GM10248 (cell line): Measurements from ENCODE around the gene ATP10A.
"Not testable (repeated sequence)": the region's sequence is repeated elsewhere in the genome, so short reads cannot be mapped to it uniquely, and the experiment has no call there.

Source experiments
- CTCF ChIA-PET: fragments of 300-600 bp; sonication (Branson Sonifier 250); formaldehyde crosslinking; extraction: SDS; loops from one replicate; lab custom pipeline; 2021; ENCODE audit warnings: antibody characterized with exemption; lab: Yijun Ruan, JAX
- POLR2A ChIA-PET: fragments of 350-650 bp; sonication (Branson Sonifier 250); formaldehyde crosslinking; extraction: SDS; loops from one replicate; lab custom pipeline; 2020; ENCODE audit warnings: antibody characterized with exemption; lab: Yijun Ruan, JAX
- DNase-seq: peaks from one replicate; pipeline ENCODE4 v3.0.0; 2012; ENCODE audit errors: extremely low spot score
- CTCF ChIP-seq: IDR thresholded peaks from 2 replicates; pipeline ENCODE4 v1.5.1; 2012; ENCODE audit warnings: mild to moderate bottlenecking, low read depth; ENCODE audit errors: extremely low read depth, missing control alignments, control extremely low read depth

Gene ATP10A

DNA sequence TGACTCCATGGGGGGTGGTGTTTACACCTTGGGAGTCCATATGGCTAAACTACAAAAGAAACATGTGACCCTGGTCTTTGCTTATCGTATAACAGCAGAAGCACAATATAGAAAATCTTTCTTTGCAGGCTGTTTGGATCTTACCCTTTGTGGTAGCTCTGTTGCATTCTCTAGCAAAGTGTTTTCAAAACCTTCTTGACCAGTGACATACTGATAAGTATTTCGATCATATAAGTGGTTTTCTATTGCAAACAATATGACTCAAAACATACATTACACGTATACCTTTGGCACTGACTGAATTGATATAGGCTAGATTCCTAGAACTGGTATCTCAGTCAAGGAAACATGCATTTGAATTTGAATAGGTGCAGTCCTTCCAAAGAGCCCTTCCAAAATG, 24.7 kb upstream of the ATP10A start:
- CTCF ChIA-PET: no interaction called here

GRCh38 chr15:25886498-25887140, 23.5 kb upstream of the ATP10A start:
- ChIA-PET POLR2A (no interaction called here), CTCF (no interaction called here)
- TF ChIP-seq CTCF: no peak
- DNase-seq: no peak

More for the DNA sequence above, 24.7 kb upstream of the ATP10A start:
- no peak for TF ChIP-seq CTCF
- POLR2A ChIA-PET: no interaction called here
- DNase-seq: no peak

DNA sequence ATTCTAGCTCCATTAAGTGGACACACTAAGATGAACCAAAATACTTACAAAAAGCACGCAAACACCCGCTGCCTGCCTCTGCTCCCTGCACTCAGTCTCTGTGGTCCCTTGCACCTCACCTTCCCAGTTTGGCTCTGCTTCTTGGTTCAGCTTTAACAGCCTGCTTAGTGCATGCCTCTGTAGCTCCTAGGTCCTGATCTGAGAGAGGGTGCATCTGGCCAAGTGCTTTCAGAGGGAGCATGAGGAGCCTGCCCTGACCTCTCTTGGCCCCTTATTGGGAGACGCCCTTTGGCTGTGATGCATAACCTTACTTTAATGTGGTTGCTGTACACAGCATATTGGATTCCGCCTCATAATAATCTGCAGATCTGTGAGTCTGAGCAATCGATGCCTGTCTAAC, 21.2 kb upstream of the ATP10A start:
- DNase-seq: no peak
- TF ChIP-seq CTCF: no peak
- POLR2A ChIA-PET: no interaction called here
- CTCF ChIA-PET: no interaction called here

GRCh38 chr15:25883463-25884259, 20.5 kb upstream of the ATP10A start:
- no peak for TF ChIP-seq CTCF
- CTCF ChIA-PET: no interaction called here
- POLR2A ChIA-PET: no interaction called here
- no peak for DNase-seq

DNA sequence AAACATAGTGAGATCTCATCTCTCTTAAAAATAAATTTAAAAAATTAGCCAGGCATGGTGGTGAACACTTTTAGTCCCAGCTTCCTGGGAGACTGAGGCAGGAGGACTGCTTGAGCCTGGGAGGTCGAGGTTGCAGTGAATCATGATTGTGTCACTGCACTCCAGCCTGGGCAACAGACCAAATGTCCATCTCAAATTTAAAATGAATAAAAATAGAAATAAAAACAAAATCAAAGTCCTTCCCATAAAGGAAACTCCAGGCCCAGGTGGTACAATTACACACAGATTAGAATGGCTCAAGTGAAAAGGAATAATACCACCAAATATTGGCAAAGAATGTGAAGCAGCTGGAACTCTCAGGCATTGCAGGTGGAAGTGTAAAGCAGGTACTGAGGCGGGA, 19.3 kb upstream of the ATP10A start:
- no peak for DNase-seq
- ChIA-PET CTCF (no interaction called here), POLR2A (no interaction called here)
- TF ChIP-seq CTCF: no peak

- DNase-seq, CTCF ChIA-PET, POLR2A ChIA-PET: not testable (repeated sequence)
These were observed 17.8 kb upstream of the ATP10A start for GRCh38 chr15:25880877-25881276.

DNA sequence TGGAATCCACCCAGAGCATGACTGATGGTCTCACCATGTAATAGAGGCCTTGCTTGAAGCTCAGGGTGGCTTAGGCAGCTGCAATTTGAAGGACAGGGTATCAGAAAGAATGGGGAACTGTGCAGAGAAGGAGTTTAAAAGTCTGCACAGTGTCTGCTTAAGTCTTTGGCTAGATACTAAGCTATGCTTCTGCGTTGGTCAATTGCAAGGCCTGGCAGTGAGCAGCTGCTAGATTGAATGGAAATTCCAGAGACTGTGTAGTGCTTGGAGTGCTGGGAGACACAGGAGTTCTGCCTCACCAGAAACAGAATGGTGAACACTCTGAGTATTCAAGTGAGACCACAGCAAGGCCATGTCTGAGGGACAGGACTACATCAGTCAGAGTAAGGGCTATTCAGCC, 17.3 kb upstream of the ATP10A start:
- TF ChIP-seq CTCF: no peak
- CTCF ChIA-PET: interaction anchor here (1.3 to 2.1 kb wide), 2 partner anchors 15 to 45 kb away, joined by 4 to 6 read pairs; no protein-coding TSS in a partner anchor
- no peak for DNase-seq
- POLR2A ChIA-PET: no interaction called here
